Ovary (tissue), 3 donors: ENCODE measurements around the gene GP1BB.

Experiments used
- CTCF ChIP-seq, 3 donors: fragments of 450-650 bp in 2 of 3; fragments of 200-600 bp in 1 of 3; IDR thresholded peaks; one replicate each; pipeline versions ENCODE4 v1.5.1 to v1.8.0; 2016 to 2022; ENCODE audit warnings: antibody characterized with exemption in 3 of 3, mild to moderate bottlenecking in 1 of 3
- EP300 ChIP-seq: sonication (generic); formaldehyde crosslinking; IDR thresholded peaks from one replicate; pipeline ENCODE4 v1.6.1; 2017; ENCODE audit warnings: antibody characterized with exemption
- POLR2A ChIP-seq: fragments of 450-650 bp; IDR thresholded peaks from one replicate; pipeline ENCODE4 v1.6.1; 2017; ENCODE audit warnings: antibody characterized with exemption, mild to moderate bottlenecking, moderate library complexity
- donor health status: DM: no; HTN: no; CAD: no.

- TF ChIP-seq CTCF (IDR thresholded peaks at IDR 0.05) = no peak
- no peak for TF ChIP-seq EP300
- no peak for TF ChIP-seq POLR2A
These were observed 47.9 kb upstream of the GP1BB start for GRCh38 chr22:19675428-19675827.
